Breast epithelium (tissue), 4 donors: ENCODE results near the gene PRRT4. TPM values are rescaled to one million over a fixed set of nuclear protein-coding genes. Genes with fewer than 3 reads are reported as not detected.

Source experiments
- DNase-seq, 2 donors: peaks; one replicate each; pipeline ENCODE4 v3.0.0-alpha.2; 2019; ENCODE audit warnings: low spot score in 2 of 2
- H3K27ac ChIP-seq, 2 donors: fragments of 200-600 bp; sonication (generic) in 1 of 2; one replicate each; pipeline ENCODE4 v1.5.1; 2016 to 2019; ENCODE audit warnings: mild to moderate bottlenecking in 1 of 2
- H3K27me3 ChIP-seq, 2 donors: fragments of 200-600 bp; sonication (generic) in 1 of 2; one replicate each; pipeline versions ENCODE4 v1.5.1 to v1.6.0; 2017 to 2019; ENCODE audit warnings: control low read depth in 1 of 2, mild to moderate bottlenecking in 1 of 2
- H3K36me3 ChIP-seq: fragments of 200-600 bp; one replicate; pipeline ENCODE4 v1.5.1; 2019
- H3K4me1 ChIP-seq, 2 donors: fragments of 200-600 bp; sonication (generic); one replicate each; pipeline ENCODE4 v1.5.1; 2016 to 2019; ENCODE audit warnings: control low read depth in 1 of 2
- H3K4me3 ChIP-seq, 3 donors: fragments of 200-600 bp; sonication (generic); 1 replicate in 2 of 3; 2 replicates in 1 of 3; pipeline ENCODE4 v1.5.1; 2016 to 2019; ENCODE audit warnings: mild to moderate bottlenecking in 3 of 3, moderate library complexity in 2 of 3
- H3K9me3 ChIP-seq, 2 donors: fragments of 200-600 bp; sonication (generic) in 1 of 2; one replicate each; pipeline ENCODE4 v1.5.1; 2016 to 2019; ENCODE audit warnings: control low read depth in 1 of 2
- POLR2A ChIP-seq: fragments of 450-650 bp; IDR thresholded peaks from one replicate; pipeline ENCODE4 v1.6.1; 2016; ENCODE audit warnings: antibody characterized with exemption, mild to moderate bottlenecking, moderate library complexity
- POLR2AphosphoS5 ChIP-seq, 3 donors: sonication (generic); formaldehyde crosslinking; IDR thresholded peaks; one replicate each; pipeline ENCODE4 v1.6.1; 2017; ENCODE audit warnings: antibody characterized with exemption in 3 of 3
- intact Hi-C: fragments of 100-400 bp; cut with DNase I; formaldehyde crosslinking; loops from one replicate; pipeline ENCODE4 v1.15.1; 2023; ENCODE audit warnings: low total_unique reads
- total RNA-seq, 3 donors: library from RNA; depleted of rRNA; stranded (reverse); fragments of >200 nt; gene quantifications; one replicate each; pipeline ENCODE4 v1.1.0, GENCODE V29; 2016
- TF ChIP-seq, protein P1 (sequence below), 3 donors: fragments of 450-650 bp; IDR thresholded peaks; one replicate each; pipeline ENCODE4 v1.5.1; 2016 to 2017; ENCODE audit warnings: antibody characterized with exemption in 3 of 3, mild to moderate bottlenecking in 3 of 3, moderate library complexity in 3 of 3

Gene PRRT4
- total RNA-seq, 3 donors from 2014 or later, result under 0.01 to 3.8 (median 0.44) TPM

DNA sequence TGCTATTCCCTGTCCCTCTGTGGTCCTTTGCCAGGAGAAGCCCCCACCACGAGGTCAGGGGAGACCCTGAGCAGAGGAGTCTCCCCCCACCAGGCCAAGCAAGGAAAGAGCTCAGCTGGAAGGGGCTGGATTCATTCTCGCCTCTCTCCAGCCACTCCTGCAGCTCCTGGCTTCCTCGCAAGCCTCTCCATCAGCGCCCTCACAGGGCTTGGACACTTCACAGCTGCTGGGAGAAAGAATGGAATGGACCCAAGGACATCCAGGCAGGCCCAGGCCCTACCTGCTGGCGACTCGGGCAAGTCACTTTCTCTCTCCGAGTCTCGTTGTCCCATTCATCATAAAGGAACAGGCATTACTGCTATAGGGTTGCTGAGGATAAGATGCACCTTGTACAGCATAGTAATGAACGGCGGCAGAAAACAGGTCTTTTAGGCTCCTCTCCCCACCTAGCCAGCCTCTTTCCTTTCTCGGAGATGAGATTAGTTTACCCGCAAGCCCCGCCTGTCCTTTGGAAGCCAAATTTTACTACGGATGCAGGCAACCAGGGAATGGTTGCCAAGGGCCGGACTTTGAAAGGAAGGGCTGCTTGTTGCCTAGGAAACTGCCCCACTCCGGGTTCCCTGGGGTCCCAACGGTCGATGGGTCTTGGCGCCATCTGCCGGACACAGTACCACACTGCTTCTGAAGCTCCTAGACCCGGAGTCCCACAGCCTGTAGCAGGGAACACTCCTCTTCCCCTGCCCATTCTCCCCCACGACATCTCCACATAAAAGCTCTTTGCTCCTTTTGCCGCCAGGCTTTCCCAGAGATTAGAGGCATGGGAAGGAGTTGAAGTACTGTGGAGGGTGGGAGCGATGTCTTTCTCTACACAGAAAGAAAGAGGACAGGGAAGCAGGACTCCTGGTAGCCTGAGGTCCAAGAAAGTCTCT lies 26.0 kb upstream of the PRRT4 start:
- intact Hi-C loops, result no loop called here
- H3K27me3 ChIP-seq, result no peaks in the 10 kb centered on the region
- H3K4me1 ChIP-seq, result no peaks in the 10 kb centered on the region
- no peak overlapping the region for H3K27ac ChIP-seq
- no peaks in the 10 kb centered on the region for H3K36me3 ChIP-seq
- TF ChIP-seq POLR2A (no peak), POLR2AphosphoS5 (IDR thresholded peaks at IDR 0.05) (no peak)
- TF ChIP-seq, protein P1, sequence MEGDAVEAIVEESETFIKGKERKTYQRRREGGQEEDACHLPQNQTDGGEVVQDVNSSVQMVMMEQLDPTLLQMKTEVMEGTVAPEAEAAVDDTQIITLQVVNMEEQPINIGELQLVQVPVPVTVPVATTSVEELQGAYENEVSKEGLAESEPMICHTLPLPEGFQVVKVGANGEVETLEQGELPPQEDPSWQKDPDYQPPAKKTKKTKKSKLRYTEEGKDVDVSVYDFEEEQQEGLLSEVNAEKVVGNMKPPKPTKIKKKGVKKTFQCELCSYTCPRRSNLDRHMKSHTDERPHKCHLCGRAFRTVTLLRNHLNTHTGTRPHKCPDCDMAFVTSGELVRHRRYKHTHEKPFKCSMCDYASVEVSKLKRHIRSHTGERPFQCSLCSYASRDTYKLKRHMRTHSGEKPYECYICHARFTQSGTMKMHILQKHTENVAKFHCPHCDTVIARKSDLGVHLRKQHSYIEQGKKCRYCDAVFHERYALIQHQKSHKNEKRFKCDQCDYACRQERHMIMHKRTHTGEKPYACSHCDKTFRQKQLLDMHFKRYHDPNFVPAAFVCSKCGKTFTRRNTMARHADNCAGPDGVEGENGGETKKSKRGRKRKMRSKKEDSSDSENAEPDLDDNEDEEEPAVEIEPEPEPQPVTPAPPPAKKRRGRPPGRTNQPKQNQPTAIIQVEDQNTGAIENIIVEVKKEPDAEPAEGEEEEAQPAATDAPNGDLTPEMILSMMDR (IDR thresholded peaks at IDR 0.05), result peak; percentile 40 to 77 (median 56)
- H3K9me3 ChIP-seq, result no peaks in the 10 kb centered on the region
- H3K4me3 ChIP-seq, result peak overlapping the region in 1 of 3 donors; percentile 7
- DNase-seq, result no peak

DNA sequence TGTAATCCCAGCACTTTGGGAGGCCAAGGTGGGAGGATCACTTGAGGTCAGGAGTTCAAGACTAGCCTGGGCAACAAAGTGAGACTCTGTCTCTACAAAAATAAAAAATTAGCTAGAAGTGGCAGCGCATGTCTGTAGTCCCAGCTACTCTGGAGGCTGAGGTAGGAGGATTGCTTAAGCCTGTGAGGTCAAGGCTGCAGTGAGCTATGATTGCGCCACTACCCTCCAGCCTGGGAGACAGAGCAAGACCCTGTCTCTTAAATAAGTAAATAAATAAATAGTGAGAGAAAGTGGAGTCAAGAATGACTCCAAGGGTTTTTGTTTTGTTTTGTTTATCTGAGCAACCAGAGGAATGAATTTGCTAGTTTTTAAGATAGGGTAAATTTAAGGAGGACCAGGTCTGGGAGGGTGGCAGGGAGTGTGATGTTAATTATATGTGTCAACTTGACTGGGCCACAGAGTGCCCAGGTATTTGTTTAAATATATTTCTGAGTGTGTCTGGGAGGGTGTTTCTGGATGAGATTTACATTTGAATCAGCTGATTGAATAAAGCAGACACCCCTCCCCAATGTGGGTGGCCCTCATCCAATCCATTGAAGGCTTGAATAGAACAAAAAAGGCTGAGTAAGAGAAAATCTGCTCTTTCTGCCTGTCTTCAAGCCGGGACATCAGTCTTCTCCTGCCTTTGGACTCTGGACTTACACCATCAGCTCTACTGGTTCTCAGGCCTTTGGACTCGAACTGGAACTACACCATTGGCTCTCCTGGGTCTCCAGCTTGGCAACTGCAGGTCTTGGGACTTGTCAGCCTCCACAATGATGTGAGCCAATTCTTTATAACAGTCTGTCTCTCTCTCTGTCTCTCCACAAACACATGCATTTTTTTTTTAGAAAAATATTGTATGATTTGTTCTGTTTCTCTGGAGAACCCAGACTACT lies 24.8 kb upstream of the PRRT4 start:
- no peaks in the 10 kb centered on the region for H3K9me3 ChIP-seq
- intact Hi-C loops, result no loop called here
- no peak for TF ChIP-seq POLR2AphosphoS5 (IDR thresholded peaks at IDR 0.05)
- TF ChIP-seq POLR2A, result no peak
- TF ChIP-seq, protein P1 (IDR thresholded peaks at IDR 0.05), result no peak
- H3K4me3 ChIP-seq, result no peak overlapping the region
- no peaks in the 10 kb centered on the region for H3K27me3 ChIP-seq
- DNase-seq, result no peak
- H3K27ac ChIP-seq, result no peak overlapping the region
- no peaks in the 10 kb centered on the region for H3K4me1 ChIP-seq
- no peaks in the 10 kb centered on the region for H3K36me3 ChIP-seq

DNA sequence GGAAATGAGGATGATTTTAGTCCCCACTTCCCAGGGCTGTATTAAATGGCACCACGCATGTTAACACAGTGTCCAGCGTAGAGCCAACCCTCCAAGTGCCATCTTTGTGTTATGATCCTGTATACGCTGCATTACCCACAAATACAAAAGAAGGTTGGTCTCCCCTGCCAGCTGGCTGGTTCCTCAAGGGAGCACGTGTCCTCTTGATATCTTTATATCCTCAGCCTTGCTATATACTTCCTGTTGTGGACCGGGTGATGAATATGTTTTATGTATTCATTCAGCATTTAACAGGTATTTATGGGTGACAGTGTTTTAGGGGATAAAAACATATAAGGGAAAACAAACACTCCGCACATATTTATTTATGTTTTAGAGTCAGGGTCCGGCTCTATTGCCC lies 23.2 kb upstream of the PRRT4 start:
- no peak for DNase-seq
- no peak overlapping the region for H3K4me3 ChIP-seq
- H3K9me3 ChIP-seq, result no peaks in the 10 kb centered on the region
- intact Hi-C loops, result no loop called here
- H3K27me3 ChIP-seq, result no peaks in the 10 kb centered on the region
- no peaks in the 10 kb centered on the region for H3K4me1 ChIP-seq
- TF ChIP-seq, protein P1 (IDR thresholded peaks at IDR 0.05), result no peak
- TF ChIP-seq POLR2AphosphoS5 (IDR thresholded peaks at IDR 0.05), result no peak
- TF ChIP-seq POLR2A, result no peak
- H3K27ac ChIP-seq, result no peak overlapping the region
- no peaks in the 10 kb centered on the region for H3K36me3 ChIP-seq

GRCh38 chr7:128383776-128384175 lies 22.3 kb upstream of the PRRT4 start:
- Histone ChIP-seq H3K36me3 (no peaks in the 10 kb centered on the region), H3K9me3 (no peaks in the 10 kb centered on the region), H3K4me1 (no peaks in the 10 kb centered on the region), H3K27ac (no peak overlapping the region), H3K4me3 (no peak overlapping the region), H3K27me3 (no peaks in the 10 kb centered on the region)
- intact Hi-C loops, result no loop called here
- TF ChIP-seq POLR2AphosphoS5 (IDR thresholded peaks at IDR 0.05) (no peak), POLR2A (no peak)
- TF ChIP-seq, protein P1 (IDR thresholded peaks at IDR 0.05), result no peak
- DNase-seq, result peak in 1 of 2 donors; percentile 50
